OCI-LY7 (cell line): ENCODE measurements around the gene RNF213.

Experiments used
- CTCF ChIP-seq: fragments of 200-600 bp; sonication (generic); conservative IDR thresholded peaks from 2 replicates; pipeline ENCODE4 v1.5.1; 2014; ENCODE audit warnings: mild to moderate bottlenecking, antibody characterized with exemption, low read length, moderate library complexity, mixed read lengths
- EZH2phosphoT487 ChIP-seq: fragments of 200-600 bp; sonication (generic); IDR thresholded peaks from 2 replicates; pipeline ENCODE4 v1.6.1; 2018; ENCODE audit warnings: low read depth, borderline replicate concordance, mild to moderate bottlenecking, mixed run types, antibody characterized with exemption, low read length, moderate library complexity, mixed read lengths

DNA sequence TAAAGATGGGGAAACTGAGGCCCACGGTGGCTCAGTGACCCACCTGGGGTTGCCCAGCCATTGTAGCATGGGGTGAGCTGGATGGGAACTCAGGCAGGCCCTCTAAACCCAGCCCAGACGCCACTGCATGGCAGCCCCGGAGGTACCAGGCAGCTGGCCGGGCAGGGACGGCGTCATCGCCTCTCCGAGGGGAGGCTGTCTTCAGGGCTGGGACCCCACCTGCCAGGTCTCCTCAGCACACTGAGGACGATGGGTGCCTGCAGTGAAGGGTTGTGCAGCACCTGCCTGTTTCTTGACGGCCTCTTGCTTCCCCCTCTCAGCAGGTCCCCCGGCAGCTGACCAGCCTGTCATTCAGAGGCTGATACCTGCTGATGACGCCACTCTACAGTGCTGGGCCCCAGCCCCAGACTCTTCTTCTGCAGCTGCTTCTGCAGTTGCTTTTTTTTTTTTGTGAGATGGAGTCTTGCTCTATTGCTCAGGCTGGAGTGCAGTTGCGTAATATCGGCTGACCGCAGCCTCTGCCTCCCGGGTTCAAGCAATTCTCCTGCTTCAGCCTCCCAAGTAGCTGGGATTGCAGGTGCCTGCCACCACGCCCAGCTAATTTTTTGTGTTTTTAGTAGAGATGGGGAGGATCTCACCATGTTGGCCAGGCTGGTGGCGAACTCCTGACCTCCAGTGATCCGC is 24.7 kb downstream of the RNF213 start:
- TF ChIP-seq CTCF (no peak), EZH2phosphoT487 (no peak)
